Left ventricle myocardium inferior (tissue), 1 donor: Measurements from ENCODE around the gene C16orf89. TPM values are rescaled to one million over a fixed set of nuclear protein-coding genes. Genes with fewer than 3 reads are reported as not detected.

ENCODE experiments used
- DNase-seq: peaks from one replicate; pipeline ENCODE4 v3.0.0-alpha.2; 2020
- H3K27ac ChIP-seq: fragments of 200-600 bp; replicated peaks from 2 replicates; pipeline ENCODE4 v1.8.0; 2021
- H3K27me3 ChIP-seq: fragments of 200-600 bp; 2 replicates; pipeline ENCODE4 v1.8.0; 2021; ENCODE audit warnings: low read depth
- H3K36me3 ChIP-seq: fragments of 200-600 bp; 2 replicates; pipeline ENCODE4 v1.8.0; 2021
- H3K4me1 ChIP-seq: fragments of 200-600 bp; 2 replicates; pipeline ENCODE4 v1.8.0; 2021
- H3K4me3 ChIP-seq: fragments of 200-600 bp; 2 replicates; pipeline ENCODE4 v1.8.0; 2021; ENCODE audit warnings: mild to moderate bottlenecking, moderate library complexity
- H3K9me3 ChIP-seq: fragments of 200-600 bp; replicated peaks from 2 replicates; pipeline ENCODE4 v1.8.0; 2021
- intact Hi-C: fragments of 100-400 bp; cut with micrococcal nuclease; formaldehyde crosslinking; loops from one replicate; pipeline ENCODE4 v1.11.0; 2022
- total RNA-seq: library from RNA; stranded (reverse); fragmentation: NEBNext Ultra II Directional; extraction: Animal tissue kit (Norgen Biotek cat#: 25700); gene quantifications from one replicate; pipeline ENCODE4 v1.2.1, GENCODE V29; 2021
- TF ChIP-seq, protein P1 (sequence below): fragments of 200-600 bp; IDR thresholded peaks from 2 replicates; pipeline ENCODE4 v1.8.0; 2021; ENCODE audit warnings: antibody characterized with exemption, mild to moderate bottlenecking, borderline replicate concordance
- donor health status: DM: no; HTN: yes; CAD: no; lungs with severe emphysema.

Gene C16orf89
- total RNA-seq, 1 donor from 2014 or later: 5.9 TPM

DNA sequence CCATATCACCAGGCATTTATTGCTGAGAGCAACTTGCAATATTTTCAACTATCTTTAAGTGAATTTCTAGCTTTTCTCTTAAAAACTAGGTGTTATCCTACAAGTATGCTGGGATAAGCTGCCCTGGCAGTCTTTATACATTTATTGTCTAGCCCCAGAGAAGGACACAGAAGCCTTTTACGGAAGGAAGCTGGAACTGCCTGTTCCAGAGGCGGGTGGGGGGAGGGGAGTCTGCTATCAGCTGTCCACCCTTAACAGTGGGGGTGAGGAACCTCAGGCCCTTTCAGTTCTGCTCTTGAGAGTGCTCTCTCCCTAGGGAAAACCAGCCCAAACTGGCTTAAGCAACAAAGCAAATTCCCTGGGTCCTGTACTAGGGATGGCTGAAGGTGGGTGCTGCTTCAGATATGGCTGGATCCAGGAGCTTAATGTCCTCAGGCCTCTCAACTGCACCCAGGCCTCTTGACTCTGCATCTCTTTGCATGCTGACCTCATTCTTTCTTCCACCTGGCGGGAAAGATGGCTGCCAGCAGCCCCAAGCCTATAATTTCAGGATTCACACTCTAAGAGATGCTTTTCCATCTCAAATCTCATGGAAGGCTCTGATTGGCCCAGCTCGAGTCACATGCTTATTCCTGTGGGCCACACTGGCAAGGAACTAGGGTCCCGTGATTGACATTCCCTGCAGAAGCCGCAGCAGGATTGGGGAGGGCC, 48.6 kb downstream of the C16orf89 start:
- Histone ChIP-seq H3K4me3 (no peak overlapping the region), H3K4me1 (no peaks in the 10 kb centered on the region), H3K36me3 (no peaks in the 10 kb centered on the region), H3K27me3 (no peaks in the 10 kb centered on the region), H3K9me3 (no peaks in the 10 kb centered on the region), H3K27ac (peak overlapping the region; percentile 27)
- DNase-seq: no peak
- TF ChIP-seq, protein P1, sequence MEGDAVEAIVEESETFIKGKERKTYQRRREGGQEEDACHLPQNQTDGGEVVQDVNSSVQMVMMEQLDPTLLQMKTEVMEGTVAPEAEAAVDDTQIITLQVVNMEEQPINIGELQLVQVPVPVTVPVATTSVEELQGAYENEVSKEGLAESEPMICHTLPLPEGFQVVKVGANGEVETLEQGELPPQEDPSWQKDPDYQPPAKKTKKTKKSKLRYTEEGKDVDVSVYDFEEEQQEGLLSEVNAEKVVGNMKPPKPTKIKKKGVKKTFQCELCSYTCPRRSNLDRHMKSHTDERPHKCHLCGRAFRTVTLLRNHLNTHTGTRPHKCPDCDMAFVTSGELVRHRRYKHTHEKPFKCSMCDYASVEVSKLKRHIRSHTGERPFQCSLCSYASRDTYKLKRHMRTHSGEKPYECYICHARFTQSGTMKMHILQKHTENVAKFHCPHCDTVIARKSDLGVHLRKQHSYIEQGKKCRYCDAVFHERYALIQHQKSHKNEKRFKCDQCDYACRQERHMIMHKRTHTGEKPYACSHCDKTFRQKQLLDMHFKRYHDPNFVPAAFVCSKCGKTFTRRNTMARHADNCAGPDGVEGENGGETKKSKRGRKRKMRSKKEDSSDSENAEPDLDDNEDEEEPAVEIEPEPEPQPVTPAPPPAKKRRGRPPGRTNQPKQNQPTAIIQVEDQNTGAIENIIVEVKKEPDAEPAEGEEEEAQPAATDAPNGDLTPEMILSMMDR: no peak
- intact Hi-C loops: no loop called here

DNA sequence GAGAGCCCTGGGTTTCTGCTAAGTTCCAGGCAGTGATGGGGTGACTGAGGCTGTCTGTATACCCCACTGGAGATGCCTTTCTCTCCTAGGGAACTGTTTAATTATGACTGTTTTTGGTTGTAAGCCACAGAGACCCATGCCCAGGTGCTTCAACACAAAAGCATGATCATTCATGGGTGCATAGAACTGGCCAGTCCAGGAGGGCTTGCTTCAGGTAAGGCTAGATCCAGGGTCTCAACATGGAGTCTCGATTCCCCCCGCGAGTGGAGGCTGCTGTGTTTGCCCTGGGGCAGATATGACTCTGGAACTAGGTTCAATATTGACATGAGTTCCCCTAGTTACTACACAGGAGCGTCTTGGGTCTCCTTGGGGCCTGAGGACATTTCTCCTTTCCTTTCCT, 49.9 kb downstream of the C16orf89 start:
- TF ChIP-seq, protein P1: no peak
- DNase-seq: no peak
- H3K9me3 ChIP-seq: no peaks in the 10 kb centered on the region
- H3K4me1 ChIP-seq: no peaks in the 10 kb centered on the region
- H3K4me3 ChIP-seq: no peak overlapping the region
- no peaks in the 10 kb centered on the region for H3K36me3 ChIP-seq
- no peak overlapping the region for H3K27ac ChIP-seq
- intact Hi-C loops: no loop called here
- no peaks in the 10 kb centered on the region for H3K27me3 ChIP-seq

DNA sequence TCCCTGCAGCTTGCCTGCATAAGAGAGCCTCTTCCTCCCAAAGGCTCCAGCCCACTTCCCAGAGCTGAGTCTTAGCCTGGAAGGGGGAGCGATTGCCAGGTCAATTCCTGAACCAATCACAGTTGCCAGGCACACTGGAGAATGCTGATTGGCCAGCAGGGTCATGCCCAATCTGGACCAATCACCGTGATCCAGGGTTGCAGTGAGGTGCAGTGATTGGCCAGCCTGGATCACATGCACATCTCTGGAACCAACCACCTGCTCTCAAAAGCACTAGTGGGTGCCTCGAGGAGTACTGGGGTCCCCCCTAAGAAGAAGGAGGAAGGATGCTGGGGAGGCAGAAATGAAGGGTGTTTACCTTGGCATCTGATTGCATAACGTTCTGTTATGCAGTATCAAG, 50.4 kb downstream of the C16orf89 start:
- Histone ChIP-seq H3K9me3 (no peaks in the 10 kb centered on the region), H3K27ac (no peak overlapping the region), H3K27me3 (no peaks in the 10 kb centered on the region), H3K4me1 (no peaks in the 10 kb centered on the region), H3K36me3 (no peaks in the 10 kb centered on the region), H3K4me3 (no peak overlapping the region)
- intact Hi-C loops: no loop called here
- TF ChIP-seq, protein P1: no peak
- no peak for DNase-seq

DNA sequence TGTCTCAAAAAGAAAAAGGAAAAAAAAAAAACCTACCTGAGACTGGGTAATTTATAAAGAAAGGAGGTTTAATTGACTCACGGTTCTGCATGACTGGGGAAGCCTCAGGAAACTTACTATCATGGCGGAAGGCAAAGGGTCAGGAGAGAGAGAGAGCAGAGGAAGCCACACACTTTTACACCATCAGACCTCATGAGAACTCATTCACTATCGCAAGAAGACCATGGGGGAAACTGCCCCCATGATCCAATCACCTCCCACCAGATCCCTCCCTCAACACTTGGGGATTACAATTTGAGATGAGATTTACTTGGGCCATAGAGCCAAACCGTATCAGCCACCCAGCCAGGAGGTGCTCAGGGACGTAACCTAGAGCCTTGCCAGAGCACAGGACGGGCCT, 52.9 kb downstream of the C16orf89 start:
- no peak overlapping the region for H3K27ac ChIP-seq
- intact Hi-C loops: no loop called here
- no peaks in the 10 kb centered on the region for H3K4me1 ChIP-seq
- H3K9me3 ChIP-seq: no peaks in the 10 kb centered on the region
- peaks cover 18% of the 10 kb centered on the region for H3K36me3 ChIP-seq
- no peak overlapping the region for H3K4me3 ChIP-seq
- H3K27me3 ChIP-seq: no peaks in the 10 kb centered on the region
- TF ChIP-seq, protein P1: no peak
- DNase-seq: no peak

DNA sequence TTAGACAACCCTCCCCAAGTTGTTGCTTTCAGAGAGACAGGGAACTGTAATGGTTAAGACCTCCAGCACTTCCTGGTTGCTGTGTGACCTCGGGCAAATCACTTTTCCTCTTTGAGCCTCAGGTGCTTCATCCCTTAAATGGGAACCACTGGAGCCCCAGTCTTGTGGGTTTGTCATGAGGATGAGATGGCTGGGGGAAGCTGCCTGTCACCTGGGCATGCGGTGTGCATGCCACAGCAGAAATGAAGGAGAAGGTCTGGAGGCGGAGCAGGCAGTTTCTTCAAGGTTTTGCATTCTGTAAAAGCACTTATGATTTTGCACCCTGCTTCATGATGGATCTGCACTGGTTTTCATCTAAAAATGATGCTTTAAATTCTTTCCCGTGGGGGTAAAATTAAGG, 54.1 kb downstream of the C16orf89 start:
- H3K4me1 ChIP-seq: peaks cover 3% of the 10 kb centered on the region
- intact Hi-C loops: no loop called here
- no peak overlapping the region for H3K4me3 ChIP-seq
- H3K36me3 ChIP-seq: peaks cover 18% of the 10 kb centered on the region
- DNase-seq: no peak
- H3K27ac ChIP-seq: no peak overlapping the region
- H3K27me3 ChIP-seq: no peaks in the 10 kb centered on the region
- TF ChIP-seq, protein P1: no peak
- no peaks in the 10 kb centered on the region for H3K9me3 ChIP-seq
